Mucosa of descending colon (tissue), 3 donors: ENCODE measurements around the gene PTN. TPM values are rescaled to one million over a fixed set of nuclear protein-coding genes. Genes with fewer than 3 reads are reported as not detected.

Experiments
- ATAC-seq: fragments of 200-7000 bp; cut with Tn5 transposase; one replicate; pipeline ENCODE4 v1.9.1; 2020; ENCODE audit warnings: mild to moderate bottlenecking, moderate library complexity
- DNase-seq, 3 donors: peaks; one replicate each; pipeline ENCODE4 v3.0.0-alpha.2; 2020
- H3K36me3 ChIP-seq: fragments of 200-600 bp; one replicate; pipeline ENCODE4 v1.8.0; 2021; ENCODE audit warnings: low read depth, mild to moderate bottlenecking
- H3K4me1 ChIP-seq: fragments of 200-600 bp; one replicate; pipeline ENCODE4 v1.8.0; 2021; ENCODE audit warnings: low read depth, mild to moderate bottlenecking
- H3K4me3 ChIP-seq: fragments of 200-600 bp; one replicate; pipeline ENCODE4 v1.8.0; 2021; ENCODE audit warnings: mild to moderate bottlenecking
- H3K9me3 ChIP-seq: fragments of 200-600 bp; one replicate; pipeline ENCODE4 v1.8.0; 2021; ENCODE audit warnings: mild to moderate bottlenecking
- intact Hi-C, 2 donors: fragments of 100-400 bp; cut with DNase I in 1 of 2; cut with micrococcal nuclease in 1 of 2; formaldehyde crosslinking; loops; one replicate each; pipeline versions ENCODE4 v1.11.0 to v1.11.1; 2022; cut with DNase I, micrococcal nuclease
- total RNA-seq, 3 donors: library from RNA; stranded (reverse); fragmentation: NEBNext Ultra II Directional in 2 of 3; extraction: Animal tissue kit (Norgen Biotek cat#: 25700) in 2 of 3; gene quantifications; one replicate each; pipeline versions ENCODE4 v1.2.1 to v1.2.4, GENCODE V29; 2021 to 2023
- TF ChIP-seq, protein P1 (sequence below): fragments of 200-600 bp; IDR thresholded peaks from one replicate; pipeline ENCODE4 v1.8.0; 2022; ENCODE audit warnings: antibody characterized with exemption, mild to moderate bottlenecking
- donor health status: DM: no; HTN: no; CAD: no; lungs with moderate emphysema.
- donor health status: DM: no; HTN: no; CAD: no.
- donor health status: DM: no; HTN: yes; CAD: no.

PTN gene
- total RNA-seq, 3 donors from 2014 or later, result 1.7 to 10.9 (median 3.3) TPM

DNA sequence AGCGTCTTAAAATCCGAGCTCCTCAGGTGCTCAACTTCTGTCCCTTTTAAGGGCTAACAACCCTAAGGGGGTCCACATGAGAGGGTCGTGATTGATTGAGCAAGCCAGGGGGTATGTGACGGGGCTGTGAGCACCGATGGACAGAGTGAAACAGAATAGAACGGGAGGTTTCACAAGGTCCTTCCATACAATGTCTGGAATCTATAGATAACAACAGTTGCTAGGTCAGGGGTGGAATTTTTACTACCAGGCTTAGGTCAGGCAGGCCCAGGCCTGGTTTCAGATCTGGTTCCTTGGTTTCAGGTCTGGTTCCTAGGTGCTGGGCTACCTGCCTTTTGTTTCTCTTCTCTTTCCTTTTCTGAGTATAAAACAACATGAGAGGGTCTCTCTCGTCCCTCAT lies 80.9 kb downstream of the PTN start:
- Histone ChIP-seq H3K36me3 (no peaks in the 10 kb centered on the region), H3K4me1 (no peaks in the 10 kb centered on the region), H3K4me3 (no peak overlapping the region), H3K9me3 (no peaks in the 10 kb centered on the region)
- DNase-seq, result no peak
- ATAC-seq, result no peak
- TF ChIP-seq, protein P1, sequence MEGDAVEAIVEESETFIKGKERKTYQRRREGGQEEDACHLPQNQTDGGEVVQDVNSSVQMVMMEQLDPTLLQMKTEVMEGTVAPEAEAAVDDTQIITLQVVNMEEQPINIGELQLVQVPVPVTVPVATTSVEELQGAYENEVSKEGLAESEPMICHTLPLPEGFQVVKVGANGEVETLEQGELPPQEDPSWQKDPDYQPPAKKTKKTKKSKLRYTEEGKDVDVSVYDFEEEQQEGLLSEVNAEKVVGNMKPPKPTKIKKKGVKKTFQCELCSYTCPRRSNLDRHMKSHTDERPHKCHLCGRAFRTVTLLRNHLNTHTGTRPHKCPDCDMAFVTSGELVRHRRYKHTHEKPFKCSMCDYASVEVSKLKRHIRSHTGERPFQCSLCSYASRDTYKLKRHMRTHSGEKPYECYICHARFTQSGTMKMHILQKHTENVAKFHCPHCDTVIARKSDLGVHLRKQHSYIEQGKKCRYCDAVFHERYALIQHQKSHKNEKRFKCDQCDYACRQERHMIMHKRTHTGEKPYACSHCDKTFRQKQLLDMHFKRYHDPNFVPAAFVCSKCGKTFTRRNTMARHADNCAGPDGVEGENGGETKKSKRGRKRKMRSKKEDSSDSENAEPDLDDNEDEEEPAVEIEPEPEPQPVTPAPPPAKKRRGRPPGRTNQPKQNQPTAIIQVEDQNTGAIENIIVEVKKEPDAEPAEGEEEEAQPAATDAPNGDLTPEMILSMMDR, result no peak
- intact Hi-C loops, result loop anchor here in 1 of 2 donors (5.0 kb wide), 1 partner anchor 205 kb away; no protein-coding TSS in a partner anchor

- TF ChIP-seq, protein P1, result no peak
- no peaks in the 10 kb centered on the region for H3K4me1 ChIP-seq
- ATAC-seq, result no peak
- DNase-seq, result no peak
- H3K4me3 ChIP-seq, result no peak overlapping the region
- H3K9me3 ChIP-seq, result no peaks in the 10 kb centered on the region
- intact Hi-C loops, result no loop called here
- H3K36me3 ChIP-seq, result no peaks in the 10 kb centered on the region
Measured at GRCh38 chr7:137258552-137258951, 85.0 kb downstream of the PTN start.

GRCh38 chr7:137254766-137255165 lies 88.8 kb downstream of the PTN start:
- DNase-seq (no peak), ATAC-seq (no peak)
- intact Hi-C loops, result no loop called here
- Histone ChIP-seq H3K9me3 (no peaks in the 10 kb centered on the region), H3K4me3 (no peak overlapping the region), H3K4me1 (no peaks in the 10 kb centered on the region), H3K36me3 (no peaks in the 10 kb centered on the region)
- TF ChIP-seq, protein P1, result no peak

- TF ChIP-seq, protein P1, result no peak
Measured at GRCh38 chr7:137245890-137246289, 97.6 kb downstream of the PTN start.

GRCh38 chr7:137245186-137245585 lies 98.3 kb downstream of the PTN start:
- Histone ChIP-seq H3K9me3 (no peaks in the 10 kb centered on the region), H3K36me3 (no peaks in the 10 kb centered on the region), H3K4me3 (no peak overlapping the region), H3K4me1 (no peaks in the 10 kb centered on the region)
- intact Hi-C loops, result no loop called here
- TF ChIP-seq, protein P1, result no peak
- ATAC-seq, result no peak
- no peak for DNase-seq

More at GRCh38 chr7:137245890-137246289, 97.6 kb downstream of the PTN start:
- Histone ChIP-seq H3K4me1 (no peaks in the 10 kb centered on the region), H3K36me3 (no peaks in the 10 kb centered on the region), H3K4me3 (no peak overlapping the region), H3K9me3 (no peaks in the 10 kb centered on the region)
- no peak for DNase-seq
- no peak for ATAC-seq
- intact Hi-C loops, result no loop called here

DNA sequence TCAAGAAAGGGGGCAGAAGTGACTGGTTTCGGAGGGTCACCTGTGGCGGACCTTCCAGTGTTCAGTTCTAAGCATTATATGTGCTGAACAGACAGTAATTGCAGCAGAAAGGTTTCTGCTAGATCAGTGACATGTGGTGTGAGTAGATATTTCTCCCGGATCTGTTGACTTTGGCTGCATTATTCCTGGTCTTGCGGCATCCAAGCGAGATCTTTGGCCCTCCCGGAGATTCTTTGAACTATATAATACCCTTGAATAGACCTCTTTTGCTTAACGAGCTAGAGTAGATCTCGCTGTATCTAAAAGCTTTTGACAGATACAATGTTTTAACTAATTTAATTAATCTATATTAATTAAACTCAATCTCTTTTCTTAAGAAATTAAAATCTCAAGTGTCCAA lies 99.8 kb downstream of the PTN start:
- ATAC-seq (no peak), DNase-seq (no peak)
- intact Hi-C loops, result no loop called here
- TF ChIP-seq, protein P1, result no peak
- H3K36me3 ChIP-seq, result no peaks in the 10 kb centered on the region
- H3K9me3 ChIP-seq, result no peaks in the 10 kb centered on the region
- no peaks in the 10 kb centered on the region for H3K4me1 ChIP-seq
- no peak overlapping the region for H3K4me3 ChIP-seq
